GM21528 (cell line): ENCODE measurements around the gene FRMD8.
A peak's percentile ranks its signal among the peaks of the same experiment; 100 is the strongest.

Experiments
- ATAC-seq: cut with Tn5 transposase; IDR thresholded peaks from one replicate; pipeline ENCODE4 v1.9.1; 2021; ENCODE audit warnings: mild to moderate bottlenecking, moderate library complexity; ENCODE audit not compliant: unreplicated experiment, low FRiP score

Gene FRMD8

GRCh38 chr11:65386307-65387140, at the start of gene FRMD8:
Gene FRMD8 (plus strand): TSS chr11:65386637. CDS start chr11:65387037, 400 bp downstream.
- no peak for ATAC-seq

GRCh38 chr11:65338676-65339075, 47.8 kb upstream of the FRMD8 start:
- ATAC-seq = no peak

GRCh38 chr11:65340226-65340625, 46.2 kb upstream of the FRMD8 start:
- ATAC-seq = no peak

GRCh38 chr11:65341856-65342255, 44.6 kb upstream of the FRMD8 start:
- ATAC-seq = no peak

- no peak for ATAC-seq
Observed at GRCh38 chr11:65351511-65351910, 34.9 kb upstream of the FRMD8 start.

- ATAC-seq = no peak
Observed at GRCh38 chr11:65352783-65353182, 33.7 kb upstream of the FRMD8 start.

GRCh38 chr11:65353376-65353775, 33.1 kb upstream of the FRMD8 start:
- ATAC-seq = no peak

GRCh38 chr11:65353900-65354264, 32.6 kb upstream of the FRMD8 start:
- ATAC-seq = no peak

- ATAC-seq = peak; percentile 62
Observed at GRCh38 chr11:65354265-65355012, 32.0 kb upstream of the FRMD8 start, which contains the start of gene TIGD3. Gene TIGD3 (plus strand): TSS chr11:65354751. CDS start chr11:65355809, 1,058 bp downstream.

- peak; percentile 30 for ATAC-seq
Observed at GRCh38 chr11:65355013-65355775, 31.2 kb upstream of the FRMD8 start.

- ATAC-seq = no peak
Observed at GRCh38 chr11:65355776-65356393, 30.6 kb upstream of the FRMD8 start.

GRCh38 chr11:65356394-65356972, 30.0 kb upstream of the FRMD8 start:
- ATAC-seq = no peak

- no peak for ATAC-seq
Observed at GRCh38 chr11:65357856-65358356, 28.5 kb upstream of the FRMD8 start.

- peak; percentile 42 for ATAC-seq
Observed at GRCh38 chr11:65362320-65362931, 24.0 kb upstream of the FRMD8 start.

GRCh38 chr11:65362966-65363365, 23.5 kb upstream of the FRMD8 start:
- no peak for ATAC-seq

- no peak for ATAC-seq
Observed at GRCh38 chr11:65363770-65364169, 22.7 kb upstream of the FRMD8 start.

- ATAC-seq = no peak
Observed at GRCh38 chr11:65366340-65366773, 20.1 kb upstream of the FRMD8 start.

GRCh38 chr11:65370659-65371049, 15.8 kb upstream of the FRMD8 start:
- no peak for ATAC-seq

- no peak for ATAC-seq
Observed at GRCh38 chr11:65373839-65374580, 12.4 kb upstream of the FRMD8 start.
